GM12892 (cell line): ENCODE measurements around the gene MAP7D1.

ENCODE experiments used
- POLR2A ChIP-seq: IDR thresholded peaks from 2 replicates; pipeline ENCODE4 v1.6.1; 2011; ENCODE audit warnings: low read depth, low read length, control low read depth
- POLR2AphosphoS5 ChIP-seq: IDR thresholded peaks from 2 replicates; pipeline ENCODE4 v1.6.1; 2011; ENCODE audit warnings: low read depth, low read length, control low read depth
- TAF1 ChIP-seq: IDR thresholded peaks from 2 replicates; pipeline ENCODE4 v1.6.1; 2011; ENCODE audit warnings: low read depth, mild to moderate bottlenecking, control low read depth, low read length, borderline replicate concordance

GRCh38 chr1:36116901-36117300 lies 39.1 kb upstream of the MAP7D1 start:
- TF ChIP-seq POLR2A (no peak), POLR2AphosphoS5 (no peak), TAF1 (no peak)
